HG02840 (cell line): Measurements from ENCODE around the gene AP3S1.
"Not testable (repeated sequence)": the region's sequence is repeated elsewhere in the genome, so short reads cannot be mapped to it uniquely, and the experiment has no call there.

ENCODE experiments used
- ATAC-seq: cut with Tn5 transposase; IDR thresholded peaks from one replicate; pipeline ENCODE4 v1.9.1; 2021; ENCODE audit warnings: mild to moderate bottlenecking, moderate library complexity, moderate number of reproducible peaks; ENCODE audit not compliant: unreplicated experiment, low FRiP score

Gene AP3S1

GRCh38 chr5:115820846-115821245 is 20.9 kb upstream of the AP3S1 start:
- ATAC-seq = no peak

DNA sequence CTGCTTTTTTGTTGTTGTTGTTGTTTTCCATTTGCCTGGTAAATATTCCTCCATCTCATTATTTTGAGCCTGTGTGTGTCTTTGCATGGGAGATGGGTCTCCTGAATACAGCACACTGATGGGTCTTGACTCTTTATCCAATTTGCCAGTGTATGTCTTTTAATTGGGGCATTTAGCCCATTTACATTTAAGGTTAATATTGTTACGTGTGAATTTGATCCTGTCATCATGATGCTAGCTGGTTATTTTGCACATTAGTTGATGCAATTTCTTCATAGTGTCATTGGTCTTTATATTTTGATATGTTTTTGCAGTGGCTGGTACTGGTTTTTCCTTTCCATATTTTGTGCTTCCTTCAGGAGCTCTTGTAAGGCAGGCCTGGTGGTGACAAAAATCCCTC is 16.8 kb upstream of the AP3S1 start:
- not testable (repeated sequence) for ATAC-seq

DNA sequence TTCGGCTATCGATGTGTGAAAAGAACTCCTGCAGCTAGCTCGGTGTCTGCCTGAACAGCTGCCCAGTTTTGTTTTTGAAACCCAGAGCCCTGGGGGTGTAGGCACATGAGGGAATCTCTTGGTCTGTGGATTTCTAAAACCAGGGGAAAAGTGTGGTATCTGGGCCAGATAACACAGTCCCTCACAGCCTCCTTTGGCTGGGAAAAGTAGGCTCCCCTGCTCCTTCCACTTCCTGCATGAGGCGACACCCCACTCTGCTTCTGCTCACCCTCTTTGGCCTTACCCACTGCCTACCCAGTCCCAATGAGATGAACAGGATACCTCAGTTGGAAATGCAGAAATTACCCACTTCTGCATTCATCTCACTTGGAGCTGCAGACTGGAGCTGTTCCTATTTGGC is 15.8 kb upstream of the AP3S1 start:
- ATAC-seq = no peak

- ATAC-seq = no peak
These were observed 11.8 kb upstream of the AP3S1 start for GRCh38 chr5:115829913-115830312.

- no peak for ATAC-seq
These were observed 10.5 kb upstream of the AP3S1 start for GRCh38 chr5:115831163-115831768.

DNA sequence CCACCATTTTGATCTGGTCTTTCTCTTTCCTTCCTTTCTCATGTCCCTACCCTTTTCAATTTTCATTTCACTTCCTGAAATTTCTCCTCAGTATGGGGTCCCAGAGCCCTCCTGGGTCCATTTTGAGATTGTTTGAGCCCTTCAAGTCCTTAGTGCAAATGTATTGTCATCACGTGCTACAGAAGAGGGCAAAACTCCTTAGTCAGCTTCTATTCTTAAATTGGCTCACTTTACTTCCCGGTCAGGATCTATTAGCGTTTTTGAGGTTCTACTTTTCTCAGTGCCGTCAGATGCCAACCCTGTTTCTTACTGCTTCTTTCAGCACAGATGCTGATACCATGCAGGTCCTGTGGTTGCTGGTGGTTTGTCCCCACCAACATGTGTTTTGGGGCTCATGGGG is 6.3 kb upstream of the AP3S1 start:
- no peak for ATAC-seq

DNA sequence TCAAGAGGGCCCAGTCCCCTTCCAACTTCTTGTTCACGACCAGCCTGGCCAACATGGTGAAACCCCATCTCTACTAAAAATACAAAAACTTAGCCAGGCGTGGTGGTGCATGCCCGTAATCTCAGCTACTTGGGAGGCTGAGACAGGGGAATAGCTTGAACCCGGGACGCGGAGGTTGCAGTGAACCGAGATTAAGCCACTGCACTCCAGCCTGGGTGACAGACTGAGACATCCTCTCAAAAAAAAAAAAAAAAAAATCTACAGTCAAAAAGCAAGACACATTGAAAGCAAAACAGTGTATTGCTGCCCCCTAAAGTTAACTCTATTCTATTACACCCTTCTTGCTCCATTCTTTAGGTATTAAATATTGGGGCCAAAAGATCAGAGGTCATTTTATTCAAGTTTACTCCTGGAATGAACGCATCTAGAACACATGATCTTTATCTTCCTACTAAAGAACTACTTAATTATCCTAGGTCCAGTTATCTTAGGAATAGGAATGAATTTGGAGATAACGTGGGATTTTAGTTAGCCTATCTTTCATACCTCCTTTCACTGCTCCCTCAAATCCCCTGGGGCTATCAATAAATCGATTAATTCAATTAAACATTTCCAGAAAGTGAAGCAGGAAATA is 2.7 kb upstream of the AP3S1 start:
- ATAC-seq = no peak

- ATAC-seq = no peak
These were observed 862 bp upstream of the AP3S1 start for GRCh38 chr5:115840873-115841272.

DNA sequence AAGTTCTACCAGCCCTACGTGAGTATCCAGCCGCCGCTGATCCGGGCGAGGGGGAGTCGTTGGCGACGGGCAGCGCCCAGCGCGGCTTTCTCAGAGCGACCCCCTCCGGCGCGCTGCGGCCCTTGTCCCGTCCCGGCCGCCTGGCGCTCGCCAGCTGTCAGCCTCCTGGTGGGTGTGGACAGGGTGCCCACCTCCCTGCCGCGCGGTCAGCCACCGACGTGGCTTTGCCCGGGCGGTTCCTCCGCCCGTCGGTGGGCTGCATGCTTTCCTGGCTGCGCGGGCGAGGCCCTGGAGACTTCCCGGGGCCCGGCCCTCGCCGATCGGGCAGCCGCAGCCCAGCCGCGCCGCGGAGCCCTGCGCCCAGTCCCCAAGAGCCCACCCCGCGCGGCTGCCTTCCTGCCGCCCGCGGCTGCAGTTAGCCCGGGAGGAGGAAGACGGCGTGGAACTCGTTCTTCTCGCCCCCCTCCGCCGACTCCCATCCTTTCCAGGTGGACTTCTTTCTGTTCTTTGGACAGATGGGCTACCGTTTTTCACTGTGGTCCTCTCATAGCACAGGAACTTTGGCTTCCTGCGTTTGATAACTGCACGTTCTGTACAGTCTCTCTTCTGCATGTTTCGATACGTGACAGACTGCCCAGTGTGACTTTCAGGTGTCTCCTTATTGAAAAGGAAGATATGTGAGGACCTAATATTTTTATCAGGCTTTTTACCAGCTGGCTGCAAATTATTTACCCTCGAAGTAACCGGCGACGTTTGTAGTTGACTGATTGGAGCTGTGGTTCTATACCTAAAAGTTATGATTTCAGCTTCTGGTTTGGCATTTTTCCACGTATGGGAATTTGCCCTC is 577 bp downstream of the AP3S1 start:
- ATAC-seq = peak; percentile 36

DNA sequence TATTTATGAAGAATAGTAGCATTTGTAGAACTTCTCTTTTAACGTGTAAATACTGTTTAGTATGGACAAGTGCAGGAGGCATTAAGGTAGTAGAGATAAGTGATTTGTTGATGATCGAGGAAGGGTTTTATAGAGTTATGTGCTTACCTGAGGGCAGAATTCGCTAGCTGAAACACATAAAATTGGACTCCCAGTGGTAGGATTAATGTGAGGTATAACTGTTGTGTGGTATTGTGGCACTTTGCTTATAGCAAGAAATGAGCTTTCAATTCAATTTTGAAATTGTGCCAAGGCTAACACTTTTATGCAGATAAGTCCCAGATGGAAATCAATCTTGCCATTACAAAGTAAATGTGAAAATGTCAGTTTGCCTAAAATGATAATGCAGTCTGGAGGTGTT is 1.2 kb downstream of the AP3S1 start:
- no peak for ATAC-seq

DNA sequence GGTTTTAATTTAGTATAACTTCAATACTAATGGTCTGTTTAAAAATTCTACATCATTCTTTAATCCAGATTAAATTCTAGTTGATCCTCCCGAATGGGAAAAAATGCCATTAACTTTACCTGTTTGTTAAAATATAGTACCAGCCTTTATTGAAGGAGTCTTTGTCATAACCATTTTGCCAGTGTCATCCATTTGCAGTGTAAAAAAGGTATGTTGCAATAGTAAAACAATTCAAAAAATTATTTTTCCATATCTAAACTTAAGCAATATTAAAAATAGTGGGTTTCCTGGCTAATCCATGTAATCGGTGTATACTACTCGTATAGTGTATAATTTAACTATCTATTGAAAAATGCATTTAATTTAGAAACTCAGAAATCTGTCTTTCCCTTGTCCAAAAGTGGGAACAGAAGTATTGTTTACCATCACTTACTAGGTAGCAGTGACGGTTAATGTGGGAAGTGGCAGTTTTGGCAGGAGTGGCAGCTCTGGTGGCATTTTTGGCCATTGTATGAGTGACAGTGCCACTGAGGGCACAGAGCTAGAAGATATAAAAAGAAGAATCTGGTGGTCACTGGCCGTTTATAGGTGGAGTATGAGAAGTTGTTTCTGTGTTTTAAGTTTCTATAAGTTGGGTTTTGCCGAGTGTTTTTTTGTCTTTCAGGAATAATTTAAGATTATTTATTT is 1.9 kb downstream of the AP3S1 start:
- ATAC-seq = no peak

DNA sequence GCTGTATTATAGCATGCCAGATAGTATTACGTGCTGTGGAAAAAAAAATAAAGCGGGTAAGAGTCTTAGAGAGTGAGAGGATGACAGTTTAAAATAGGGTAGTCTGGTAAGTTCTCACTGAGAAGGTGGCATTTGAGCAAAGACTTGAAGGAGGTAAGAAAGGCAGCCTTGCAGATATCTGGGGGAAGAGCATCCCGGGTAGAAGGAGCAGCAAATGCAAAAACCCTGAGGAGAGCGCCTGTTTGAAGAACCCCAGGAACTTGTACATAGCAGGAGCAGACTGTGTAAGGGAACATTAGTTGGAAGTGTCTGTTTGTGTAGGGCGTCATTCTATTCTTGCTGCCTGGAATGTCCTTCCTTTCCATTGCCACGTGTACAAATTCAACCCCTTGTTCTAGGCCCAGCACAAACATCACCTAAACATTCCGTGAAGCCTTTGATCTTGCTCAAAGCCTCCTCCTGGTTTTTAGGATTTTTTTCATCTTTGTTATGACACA is 2.6 kb downstream of the AP3S1 start:
- ATAC-seq = no peak

- ATAC-seq = no peak
These were observed 5.6 kb downstream of the AP3S1 start for GRCh38 chr5:115847290-115847689.

GRCh38 chr5:115849258-115849798 is 7.6 kb downstream of the AP3S1 start:
- no peak for ATAC-seq

DNA sequence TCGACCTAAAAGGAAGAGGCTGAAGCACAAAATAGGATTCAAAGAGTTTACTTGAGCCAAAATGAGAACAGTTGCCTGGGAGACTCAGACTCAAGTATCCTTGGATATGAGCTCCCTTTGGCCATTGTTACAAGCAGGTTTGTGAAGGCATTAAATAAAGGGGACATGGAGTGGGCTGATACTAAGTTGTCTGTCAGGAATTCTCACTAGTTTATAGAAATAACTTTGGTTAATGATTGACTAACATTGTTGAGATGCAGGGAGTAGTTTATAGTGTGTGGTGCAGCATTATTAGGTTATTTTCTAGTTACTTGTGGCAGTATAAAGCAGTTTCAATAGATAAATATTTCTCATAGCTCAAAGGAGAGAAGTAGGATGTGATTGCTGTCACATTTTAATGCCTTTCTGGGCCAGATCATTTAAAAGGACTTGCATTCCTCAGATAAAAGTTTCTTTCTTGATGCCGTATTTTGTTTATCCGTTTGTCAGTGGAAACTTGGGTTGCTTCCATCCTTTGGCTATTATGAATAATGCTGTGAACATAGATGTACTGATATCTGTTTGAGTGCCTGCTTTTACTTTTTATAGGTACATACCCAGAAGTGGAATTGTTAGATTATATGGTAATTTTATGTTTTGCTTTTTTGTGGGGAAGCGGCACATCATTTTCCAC is 9.1 kb downstream of the AP3S1 start:
- ATAC-seq = no peak

GRCh38 chr5:115854139-115854538 is 12.4 kb downstream of the AP3S1 start:
- no peak for ATAC-seq

DNA sequence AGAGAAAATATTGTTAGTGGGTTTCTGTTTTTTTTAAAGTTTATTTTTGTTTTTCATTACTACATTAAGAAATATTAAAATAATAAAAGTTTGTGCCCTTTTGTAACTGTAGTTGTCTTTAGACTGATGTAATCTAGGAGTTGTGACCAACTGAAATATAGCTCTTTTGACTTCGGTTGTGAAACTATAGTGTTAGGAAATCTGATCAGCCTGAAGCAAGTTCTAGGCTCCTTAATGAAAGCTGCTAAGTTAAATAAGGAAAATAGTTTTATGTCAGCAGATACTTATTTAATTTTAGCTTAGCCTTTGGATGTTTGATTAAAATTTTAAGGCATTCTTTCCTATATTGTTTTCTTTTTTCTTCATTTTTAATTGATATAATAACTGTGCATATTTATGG is 14.2 kb downstream of the AP3S1 start:
- no peak for ATAC-seq

DNA sequence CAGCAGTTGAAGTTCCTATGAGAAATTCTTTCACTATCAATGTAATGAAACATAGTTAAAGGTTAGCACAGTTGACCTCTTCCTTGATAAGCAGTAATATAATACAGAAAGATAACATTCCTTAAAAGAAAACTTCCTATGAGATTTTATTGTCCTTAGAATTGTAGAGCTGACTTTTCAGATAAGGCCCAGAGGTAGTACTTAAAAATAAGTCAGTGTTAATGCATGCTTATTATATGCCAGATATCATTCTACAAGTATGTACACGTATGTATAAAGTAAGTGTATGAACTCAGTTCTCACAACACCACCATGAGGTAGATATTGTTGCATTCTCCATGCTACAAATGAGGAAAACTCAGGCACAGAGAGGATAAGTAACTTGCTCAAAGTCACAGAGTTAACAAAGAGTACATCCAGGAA is 15.3 kb downstream of the AP3S1 start:
- ATAC-seq = no peak

DNA sequence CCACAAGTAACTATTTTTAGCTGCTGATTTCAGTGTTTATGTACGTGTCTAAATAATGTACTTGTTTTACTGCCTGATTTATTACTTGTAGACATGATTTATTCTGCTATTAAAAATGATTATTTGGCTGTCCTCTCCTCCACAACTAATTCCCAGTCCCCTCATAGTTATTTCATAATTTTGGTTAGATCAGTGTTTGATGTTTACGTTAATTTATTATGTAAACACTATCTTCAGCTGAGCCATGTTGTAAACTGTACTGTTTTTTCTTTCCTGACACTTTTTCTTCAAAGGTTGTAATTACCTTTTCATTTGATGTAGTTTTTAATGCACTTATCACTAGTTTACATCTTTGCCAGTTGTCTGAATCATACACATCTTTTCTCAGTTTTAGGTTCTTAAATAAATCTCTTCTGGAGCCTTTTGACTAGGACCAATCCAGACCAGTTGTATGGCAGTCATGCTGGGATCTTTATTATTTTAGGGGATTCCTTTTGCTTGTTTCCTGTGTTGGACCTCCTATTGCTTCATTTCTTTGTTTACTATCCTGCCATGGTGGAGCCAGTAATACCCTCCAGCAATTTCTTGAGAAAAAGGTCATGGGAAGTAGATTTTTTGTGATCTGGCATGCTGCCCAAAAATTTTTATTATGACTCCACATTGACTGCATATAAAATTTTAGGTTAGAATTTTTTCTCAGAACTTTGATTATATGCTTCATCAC is 16.1 kb downstream of the AP3S1 start:
- no peak for ATAC-seq
